Sciatic nerve (tissue), 2 donors: ENCODE measurements around the gene ARID4A. TPM values are rescaled to one million over a fixed set of nuclear protein-coding genes. Genes with fewer than 3 reads are reported as not detected.
"Not testable (repeated sequence)": the region's sequence is repeated elsewhere in the genome, so short reads cannot be mapped to it uniquely, and the experiment has no call there.

Experiments
- ATAC-seq: fragments of 200-7000 bp; cut with Tn5 transposase; one replicate; pipeline ENCODE4 v1.9.1; 2020; ENCODE audit warnings: mild to moderate bottlenecking, moderate library complexity
- DNase-seq: peaks from one replicate; pipeline ENCODE4 v3.0.0-alpha.2; 2020; ENCODE audit warnings: low spot score
- intact Hi-C: fragments of 100-400 bp; cut with DNase I; formaldehyde crosslinking; loops from one replicate; pipeline ENCODE4 v1.14.2; 2022
- total RNA-seq: library from RNA; stranded (reverse); fragmentation: NEBNext Ultra II Directional; extraction: Animal tissue kit (Norgen Biotek cat#: 25700); gene quantifications from one replicate; pipeline ENCODE4 v1.2.1, GENCODE V29; 2021
- donor health status: DM: no; HTN: no; CAD: no.
- donor health status: DM: no; HTN: no; CAD: no.

The ARID4A gene, protein sequence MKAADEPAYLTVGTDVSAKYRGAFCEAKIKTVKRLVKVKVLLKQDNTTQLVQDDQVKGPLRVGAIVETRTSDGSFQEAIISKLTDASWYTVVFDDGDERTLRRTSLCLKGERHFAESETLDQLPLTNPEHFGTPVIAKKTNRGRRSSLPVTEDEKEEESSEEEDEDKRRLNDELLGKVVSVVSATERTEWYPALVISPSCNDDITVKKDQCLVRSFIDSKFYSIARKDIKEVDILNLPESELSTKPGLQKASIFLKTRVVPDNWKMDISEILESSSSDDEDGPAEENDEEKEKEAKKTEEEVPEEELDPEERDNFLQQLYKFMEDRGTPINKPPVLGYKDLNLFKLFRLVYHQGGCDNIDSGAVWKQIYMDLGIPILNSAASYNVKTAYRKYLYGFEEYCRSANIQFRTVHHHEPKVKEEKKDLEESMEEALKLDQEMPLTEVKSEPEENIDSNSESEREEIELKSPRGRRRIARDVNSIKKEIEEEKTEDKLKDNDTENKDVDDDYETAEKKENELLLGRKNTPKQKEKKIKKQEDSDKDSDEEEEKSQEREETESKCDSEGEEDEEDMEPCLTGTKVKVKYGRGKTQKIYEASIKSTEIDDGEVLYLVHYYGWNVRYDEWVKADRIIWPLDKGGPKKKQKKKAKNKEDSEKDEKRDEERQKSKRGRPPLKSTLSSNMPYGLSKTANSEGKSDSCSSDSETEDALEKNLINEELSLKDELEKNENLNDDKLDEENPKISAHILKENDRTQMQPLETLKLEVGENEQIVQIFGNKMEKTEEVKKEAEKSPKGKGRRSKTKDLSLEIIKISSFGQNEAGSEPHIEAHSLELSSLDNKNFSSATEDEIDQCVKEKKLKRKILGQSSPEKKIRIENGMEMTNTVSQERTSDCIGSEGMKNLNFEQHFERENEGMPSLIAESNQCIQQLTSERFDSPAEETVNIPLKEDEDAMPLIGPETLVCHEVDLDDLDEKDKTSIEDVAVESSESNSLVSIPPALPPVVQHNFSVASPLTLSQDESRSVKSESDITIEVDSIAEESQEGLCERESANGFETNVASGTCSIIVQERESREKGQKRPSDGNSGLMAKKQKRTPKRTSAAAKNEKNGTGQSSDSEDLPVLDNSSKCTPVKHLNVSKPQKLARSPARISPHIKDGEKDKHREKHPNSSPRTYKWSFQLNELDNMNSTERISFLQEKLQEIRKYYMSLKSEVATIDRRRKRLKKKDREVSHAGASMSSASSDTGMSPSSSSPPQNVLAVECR
- total RNA-seq = 38.4 TPM

DNA sequence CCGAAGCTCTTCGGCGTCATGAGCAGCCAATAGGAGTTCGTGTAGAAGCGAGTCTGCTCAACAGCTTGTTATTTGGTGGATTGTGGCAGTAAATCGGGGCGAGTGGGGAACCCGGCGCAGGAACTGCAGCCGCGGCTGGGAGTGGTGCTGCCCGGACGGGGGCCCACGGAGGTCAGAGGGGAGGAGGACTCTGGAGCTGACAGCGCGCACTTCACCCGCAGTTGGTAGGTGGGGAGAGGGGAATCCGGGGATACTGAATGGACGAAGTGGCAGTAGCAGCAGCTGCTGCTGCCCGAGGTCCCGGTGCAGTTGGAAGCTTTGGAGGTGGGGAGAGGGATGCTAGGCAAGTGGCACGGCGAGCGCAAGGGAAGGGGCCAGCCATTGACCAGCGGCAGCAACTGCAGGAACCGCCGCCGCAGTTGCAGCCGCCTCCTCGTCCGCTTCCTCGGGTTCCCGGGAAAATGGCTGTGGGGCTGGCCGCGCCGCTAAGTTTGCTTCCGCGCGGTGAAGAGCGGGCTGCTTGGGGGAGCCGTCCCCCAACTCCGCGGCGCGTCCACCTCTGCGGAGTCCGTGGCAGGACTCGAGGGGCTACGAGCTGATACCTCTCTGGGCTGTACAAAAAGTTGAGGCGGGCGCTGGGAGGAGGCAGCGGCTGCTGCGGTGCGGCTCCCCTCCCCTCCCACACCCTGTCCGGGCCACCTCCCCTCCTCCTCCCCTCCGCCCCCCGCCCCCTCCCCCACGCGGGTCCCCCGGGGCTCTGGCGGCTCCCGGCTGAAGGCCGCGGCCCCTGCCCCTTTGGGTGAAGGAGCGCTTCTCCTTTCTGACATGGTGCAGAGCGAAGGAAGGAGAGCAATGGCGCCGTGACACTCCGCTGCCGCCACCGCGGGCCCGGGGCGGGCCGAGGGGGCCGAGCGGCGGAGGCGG lies at the start of gene ARID4A:
Gene ARID4A (plus strand): TSS at position 79 of the 924 bp plus-strand sequence. CDS start 1,300 bp downstream, outside the sequence.
- DNase-seq (peak; percentile 90), ATAC-seq (peak; percentile 30)
- intact Hi-C loops = no loop called here

DNA sequence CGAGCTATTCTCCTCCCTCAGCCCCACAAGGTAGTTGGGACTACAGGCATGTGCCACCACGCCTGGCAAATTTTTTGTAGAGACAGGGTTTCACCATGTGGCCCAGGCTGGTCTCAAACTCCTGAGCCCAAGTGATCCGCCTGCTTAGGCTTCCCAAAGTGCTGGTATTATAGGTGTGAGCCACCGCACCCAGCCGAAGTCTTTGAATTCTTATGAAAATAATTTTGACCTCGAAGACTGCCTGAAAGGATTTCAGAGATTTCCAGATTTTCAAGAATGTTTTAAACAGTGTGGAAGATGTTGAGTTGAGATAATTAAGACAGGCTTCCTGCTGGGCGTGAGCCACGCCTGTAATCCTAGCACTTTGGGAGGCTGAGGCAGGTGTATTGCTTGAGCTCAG lies 48.7 kb upstream of the ARID4A start:
- no peak for ATAC-seq
- no peak for DNase-seq
- intact Hi-C loops = no loop called here

DNA sequence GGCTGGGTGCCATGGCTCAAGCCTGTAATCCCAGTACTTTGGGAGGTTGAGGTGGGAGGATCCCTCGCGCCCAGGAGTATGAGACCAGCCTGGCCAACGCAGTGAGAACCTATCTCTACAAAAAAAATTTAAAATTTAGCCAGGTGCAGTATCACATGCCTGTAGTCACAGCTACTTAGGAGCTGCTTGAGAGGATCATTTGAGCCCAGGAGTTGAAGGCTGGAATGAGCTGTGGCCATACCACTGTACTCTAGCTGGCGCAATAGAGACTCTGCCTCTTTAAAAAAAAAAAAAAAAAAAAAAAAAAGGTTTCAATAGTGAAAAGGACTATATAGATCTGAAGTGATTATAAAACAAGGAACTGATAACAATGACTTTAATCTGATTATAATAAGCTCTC lies 40.2 kb upstream of the ARID4A start:
- DNase-seq (no peak), ATAC-seq (no peak)
- intact Hi-C loops = no loop called here

DNA sequence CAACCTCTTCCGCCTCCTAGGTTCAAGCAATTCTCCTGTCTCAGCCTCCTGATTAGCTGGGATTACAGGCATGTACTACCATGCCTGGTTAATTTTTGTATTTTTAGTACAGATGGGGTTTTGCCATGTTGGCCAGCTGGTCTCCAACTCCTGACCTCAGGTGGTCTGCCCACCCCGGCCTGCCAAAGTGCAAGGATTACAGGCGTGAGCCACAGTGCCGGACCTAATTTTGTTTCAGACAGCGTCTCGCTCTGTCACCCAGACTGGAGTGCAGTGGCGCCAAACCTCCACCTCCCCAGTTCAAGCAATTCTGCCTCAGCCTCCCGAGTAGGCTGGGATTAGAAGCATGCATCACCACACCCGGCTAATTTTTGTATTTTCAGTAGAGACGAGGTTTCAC lies 36.4 kb upstream of the ARID4A start:
- intact Hi-C loops, DNase-seq, ATAC-seq: not testable (repeated sequence)

DNA sequence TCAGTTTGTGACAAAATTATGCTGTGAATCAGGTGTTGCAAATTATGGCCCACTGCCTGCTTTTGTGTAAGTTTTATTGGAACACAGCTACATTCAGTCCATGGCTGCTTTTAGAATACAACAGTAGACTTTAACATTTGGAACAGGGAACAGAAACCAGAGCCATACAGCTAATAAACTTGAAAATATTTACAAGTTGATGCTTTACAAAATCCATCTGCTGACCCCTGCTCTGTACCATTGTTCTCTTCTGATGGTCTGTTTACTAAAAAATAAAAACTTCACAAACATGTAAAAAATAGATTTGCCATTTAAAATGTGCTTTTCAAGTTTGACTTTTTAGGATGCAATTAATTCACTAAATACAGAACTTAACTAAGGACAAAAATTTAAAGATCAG lies 33.0 kb upstream of the ARID4A start:
- ATAC-seq = no peak
- intact Hi-C loops = no loop called here

DNA sequence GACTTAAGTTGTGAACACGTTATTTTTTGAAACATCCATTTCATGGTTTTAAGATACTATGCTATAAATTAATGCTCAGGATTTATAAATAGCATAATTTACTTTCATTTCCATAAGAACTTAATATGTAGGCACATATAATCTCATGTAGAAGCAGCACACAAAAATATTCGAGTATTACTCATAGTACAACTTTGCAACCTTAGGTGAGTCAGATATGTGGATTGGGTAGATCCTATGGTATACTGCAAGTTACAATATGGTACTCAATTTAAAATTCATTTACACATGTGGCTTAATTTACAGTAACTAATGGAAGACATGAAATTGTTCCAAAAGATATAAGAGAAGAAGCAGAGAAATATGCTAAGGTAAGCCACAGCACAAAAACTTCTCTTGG lies 27.7 kb upstream of the ARID4A start:
- DNase-seq = no peak
- intact Hi-C loops = no loop called here
- no peak for ATAC-seq

More for the DNA sequence above, 33.0 kb upstream of the ARID4A start:
- no peak for DNase-seq

DNA sequence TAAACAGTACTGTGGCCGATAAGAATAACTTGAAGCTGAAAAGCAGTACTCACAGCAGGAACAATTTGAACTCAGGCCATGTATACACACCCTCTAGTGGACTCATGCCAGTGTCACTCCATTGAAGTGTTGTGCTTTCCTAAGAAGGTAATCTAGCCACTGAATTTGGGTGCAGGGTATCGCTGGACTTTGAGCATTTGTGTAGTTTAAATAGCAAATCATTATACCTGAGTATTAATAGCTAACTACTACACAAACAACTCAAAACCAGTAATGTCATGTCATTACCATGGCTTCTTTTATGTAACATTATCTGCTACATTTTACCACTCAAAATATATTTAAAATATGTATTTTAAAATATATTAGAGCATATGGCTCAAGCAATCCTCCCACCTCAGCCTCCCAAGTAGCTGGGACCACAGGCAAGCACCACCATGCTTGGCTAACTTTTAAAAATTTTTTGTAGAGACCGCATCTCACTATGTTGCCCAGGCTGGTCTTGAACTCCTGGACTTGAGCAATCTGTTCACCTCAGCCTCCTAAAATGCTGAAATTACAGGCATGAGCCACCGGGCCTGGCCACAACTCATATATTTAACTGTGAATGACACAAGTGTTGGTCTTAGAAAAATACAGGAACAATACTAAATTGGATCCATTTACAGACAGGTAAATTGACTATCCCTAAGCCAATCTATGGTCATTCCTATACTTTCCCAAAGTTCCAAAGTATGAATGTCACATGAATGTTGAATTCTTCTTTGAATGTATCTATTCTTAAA lies 25.6 kb upstream of the ARID4A start:
- intact Hi-C loops = no loop called here
- no peak for DNase-seq
- no peak for ATAC-seq

DNA sequence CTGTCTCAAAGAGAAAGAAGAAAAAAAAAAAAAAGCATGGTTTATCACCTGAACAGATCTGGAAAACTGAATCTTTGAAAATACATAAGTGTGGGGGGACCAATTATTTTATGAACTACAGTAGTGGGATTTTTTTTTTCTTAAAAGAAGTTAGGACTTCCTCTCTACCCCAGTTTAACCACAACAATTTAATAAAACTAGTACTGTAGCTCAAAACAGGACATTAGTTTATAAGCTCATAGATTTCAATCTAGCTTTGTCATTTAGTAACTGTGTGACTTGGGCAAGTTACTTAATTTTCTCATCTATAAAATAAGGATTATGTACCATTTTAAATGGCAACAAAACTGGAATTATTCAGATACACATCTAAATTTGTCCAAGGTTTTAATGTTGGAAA lies 23.5 kb upstream of the ARID4A start:
- intact Hi-C loops = no loop called here
- ATAC-seq (no peak), DNase-seq (no peak)

DNA sequence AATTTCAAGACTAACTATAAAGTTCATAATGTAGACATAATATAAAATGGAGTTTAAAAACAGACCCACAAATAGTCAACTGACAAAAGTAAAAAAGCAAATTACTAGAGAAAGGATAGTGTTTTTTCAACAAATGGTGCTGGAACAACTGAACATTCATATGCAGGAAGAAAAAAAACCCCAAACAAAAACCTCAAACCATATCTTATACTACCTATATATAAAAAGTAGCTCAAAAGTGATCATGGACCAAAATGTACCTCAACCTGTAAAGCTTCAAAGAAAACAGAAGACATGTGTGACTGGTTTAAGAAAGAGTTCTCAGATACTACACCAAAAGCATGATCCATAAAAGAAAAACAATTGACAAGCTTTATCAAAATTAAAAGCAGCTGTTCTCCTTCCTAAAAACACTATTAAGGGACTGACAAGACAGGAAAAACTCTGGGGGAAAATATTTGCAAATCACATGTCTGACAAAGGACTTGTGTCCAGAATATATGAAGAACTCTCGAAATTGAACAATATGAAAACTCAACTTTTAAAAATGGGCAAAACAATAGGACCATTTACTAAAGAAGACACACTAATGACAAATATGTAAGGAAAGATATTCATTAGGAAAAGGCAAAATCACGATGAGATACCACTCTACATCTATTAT lies 22.7 kb upstream of the ARID4A start:
- DNase-seq (no peak), ATAC-seq (no peak)
- intact Hi-C loops = no loop called here

DNA sequence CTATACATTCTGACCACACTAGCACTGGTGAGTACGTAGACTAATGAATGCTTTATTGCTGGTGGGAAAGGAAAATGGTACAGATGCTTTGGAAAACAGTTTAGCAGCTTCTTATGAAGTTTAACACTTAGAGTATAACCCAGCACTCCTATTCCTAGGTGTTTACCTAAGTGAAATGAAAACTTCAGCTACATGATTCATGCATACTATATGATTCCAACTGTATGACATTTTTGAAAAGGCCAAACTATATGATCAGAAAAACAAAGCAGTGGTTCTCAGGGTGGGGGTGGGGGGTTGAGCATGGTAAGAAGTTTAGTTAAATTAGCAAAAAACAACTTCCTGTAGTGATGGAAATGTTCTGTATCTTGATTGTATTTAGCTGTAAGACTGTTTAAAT lies 22.1 kb upstream of the ARID4A start:
- ATAC-seq = no peak
- intact Hi-C loops = no loop called here
- no peak for DNase-seq

DNA sequence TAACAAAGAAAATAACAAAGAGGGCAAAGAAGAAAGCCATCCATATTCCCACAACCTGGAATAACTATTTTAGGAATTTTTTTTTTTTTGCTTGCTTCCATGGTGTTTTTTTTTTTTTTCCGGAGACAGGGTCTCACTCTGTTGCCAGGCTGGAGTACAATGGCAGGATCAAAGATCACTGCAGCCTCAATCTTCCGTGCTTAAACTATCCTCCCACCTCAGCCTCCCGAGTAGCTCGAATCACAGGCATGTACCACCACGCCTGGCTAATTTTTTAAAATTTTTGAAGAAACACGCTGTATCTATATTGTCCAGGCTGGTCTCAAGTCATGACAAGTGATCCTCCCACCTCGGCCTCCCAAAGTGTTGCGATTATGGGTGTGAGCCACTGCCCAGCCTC lies 20.2 kb upstream of the ARID4A start:
- DNase-seq (no peak), ATAC-seq (no peak)
- intact Hi-C loops = no loop called here

DNA sequence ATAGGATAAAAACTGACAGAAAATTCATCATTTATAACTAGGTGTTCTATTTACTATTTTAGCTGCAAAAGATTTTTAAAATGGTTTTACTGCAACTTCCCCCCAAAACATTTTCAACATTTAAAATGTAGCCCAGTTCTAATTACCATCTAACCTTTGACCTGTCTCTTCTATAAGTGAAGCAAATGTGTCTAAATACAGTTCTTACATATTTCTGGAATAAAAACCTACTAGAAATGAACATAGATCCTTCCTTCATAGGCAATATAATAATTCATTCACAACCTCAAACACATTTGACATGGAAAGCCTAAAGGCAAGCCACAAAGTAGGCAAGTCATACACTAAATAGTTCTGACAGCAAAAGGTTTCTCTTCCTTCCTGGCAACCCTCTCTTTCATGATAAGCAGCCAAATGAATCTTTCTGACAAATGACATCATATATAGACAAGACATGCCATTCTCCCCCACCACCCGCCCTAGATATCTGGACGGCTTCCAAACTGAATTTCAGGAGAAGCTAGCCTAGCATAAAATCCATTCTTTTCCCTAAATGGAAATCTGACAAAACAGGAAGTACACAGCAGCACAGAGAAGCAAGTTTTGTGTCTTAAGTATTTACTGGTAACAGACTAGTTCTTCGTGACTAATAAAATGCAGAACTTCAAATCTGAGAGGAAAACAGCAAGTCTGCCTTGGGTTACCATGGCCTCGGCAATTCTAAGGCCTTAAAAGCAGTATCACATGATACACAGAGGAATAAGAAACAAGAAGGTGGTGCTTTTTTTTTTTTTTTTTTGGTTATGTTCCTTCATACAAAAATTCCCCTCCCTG lies 17.2 kb upstream of the ARID4A start:
- ATAC-seq = peak; percentile 84
- DNase-seq = no peak
- intact Hi-C loops = loop anchor here (5.0 kb wide), 1 partner anchor 1664 kb away; no protein-coding TSS in a partner anchor

DNA sequence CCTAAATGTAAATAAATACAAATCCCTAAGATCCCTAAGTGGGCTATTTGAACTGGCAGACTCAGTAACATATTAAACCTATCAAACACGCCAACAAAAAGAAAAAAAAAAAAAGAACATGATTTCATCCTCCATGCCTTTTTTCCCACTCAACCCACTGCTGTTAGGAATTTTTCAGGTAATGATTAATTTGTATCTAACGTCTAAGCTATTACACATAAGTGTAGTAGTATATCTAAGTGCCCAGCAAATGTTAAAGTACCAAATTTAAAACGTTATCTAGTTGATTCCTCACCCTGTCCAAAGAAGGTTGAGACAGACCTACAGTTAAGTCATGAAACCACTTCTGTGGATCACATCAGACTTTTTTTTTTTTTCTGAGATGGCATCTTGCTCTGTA lies 16.4 kb upstream of the ARID4A start:
- intact Hi-C loops = loop anchor here (5.0 kb wide), 1 partner anchor 1665 kb away; no protein-coding TSS in a partner anchor
- no peak for DNase-seq
- no peak for ATAC-seq

DNA sequence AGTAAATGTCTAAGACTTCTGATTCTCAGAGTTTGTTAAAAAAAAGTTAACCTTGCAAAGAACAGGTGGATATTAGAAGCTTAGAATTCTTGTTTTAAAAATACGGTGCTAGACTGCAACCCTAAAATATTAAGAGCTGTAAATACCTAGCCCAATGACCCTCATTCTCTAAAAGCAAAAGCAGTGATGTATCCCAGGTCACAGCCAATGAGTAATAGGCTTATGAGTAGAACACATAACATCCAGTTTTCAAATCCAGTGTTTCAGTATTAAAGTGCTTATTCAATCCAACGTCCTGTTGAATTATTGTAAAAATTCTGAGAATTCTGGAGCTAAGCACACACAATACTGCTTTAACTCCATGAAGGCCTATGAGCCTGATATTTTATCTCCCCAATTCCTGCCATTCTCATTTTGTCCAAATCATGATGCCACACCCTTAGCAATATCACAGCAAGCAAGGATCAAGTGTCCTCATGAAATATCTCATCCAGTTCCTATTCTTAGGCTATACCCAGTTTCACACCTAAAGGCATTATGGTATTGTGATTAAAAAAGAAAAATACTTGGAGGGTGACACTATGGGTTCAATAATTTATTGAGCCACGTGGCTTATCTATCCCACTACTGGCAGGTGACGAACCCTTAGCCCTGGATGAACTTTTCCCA lies 15.3 kb upstream of the ARID4A start:
- ATAC-seq (no peak), DNase-seq (no peak)
- intact Hi-C loops = loop anchor here (5.0 kb wide), 1 partner anchor 1666 kb away; no protein-coding TSS in a partner anchor

DNA sequence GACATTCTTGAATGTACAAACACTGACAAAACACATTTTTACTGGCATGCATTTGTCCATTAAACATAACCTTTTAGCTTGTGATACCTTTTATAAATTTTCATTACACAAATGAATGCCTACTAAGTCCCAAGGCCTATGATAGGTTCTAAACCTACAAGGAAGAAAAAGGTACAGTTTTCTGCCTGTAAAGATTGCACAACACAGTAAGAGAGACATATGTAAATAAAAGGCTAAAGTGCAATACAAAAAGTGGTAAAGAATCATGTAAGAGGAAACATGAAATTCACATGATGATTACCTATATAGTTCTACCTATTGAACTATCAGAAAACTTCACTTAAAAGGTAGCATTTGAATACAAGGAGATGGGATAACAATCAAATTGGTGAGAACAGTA lies 14.6 kb upstream of the ARID4A start:
- ATAC-seq (no peak), DNase-seq (no peak)
- intact Hi-C loops = loop anchor here (5.0 kb wide), 1 partner anchor 1666 kb away; no protein-coding TSS in a partner anchor

DNA sequence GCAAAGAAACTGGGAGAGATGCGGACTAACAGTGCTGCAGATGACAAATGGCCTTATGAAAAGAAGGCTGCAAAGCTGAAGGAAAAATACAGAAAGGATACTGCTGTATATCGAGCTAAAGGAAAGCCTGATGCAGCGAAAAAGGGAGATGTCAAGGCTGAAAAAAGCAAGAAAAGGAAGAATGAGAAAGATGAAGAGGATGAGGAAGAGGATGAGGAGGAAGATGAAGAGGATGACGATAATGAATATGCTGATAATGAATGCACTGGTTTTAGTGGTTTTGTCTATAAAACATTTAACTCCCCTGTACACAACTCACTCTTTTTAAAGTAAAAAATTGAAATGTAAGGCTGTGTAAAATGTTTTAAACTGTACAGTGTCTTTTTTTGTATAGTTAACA lies 13.2 kb upstream of the ARID4A start:
- ATAC-seq (no peak), DNase-seq (no peak)
- intact Hi-C loops = no loop called here
